Measurements from ENCODE around the gene NCL. TPM values are rescaled to one million over a fixed set of nuclear protein-coding genes. Genes with fewer than 3 reads are reported as not detected.
"Not testable (repeated sequence)": the region's sequence is repeated elsewhere in the genome, so short reads cannot be mapped to it uniquely, and the experiment has no call there.

NCL gene
- total RNA-seq, 2 experiments from 2014 or later: 1,690 to 1,756 TPM

GRCh38 chr2:231475965-231476364 lies 11.7 kb upstream of the NCL start:
- POLR2A ChIA-PET: no interaction called here
- CTCF ChIA-PET: interaction anchor here (1.3 kb wide), 1 partner anchor 56 kb away, joined by 3 read pairs; no protein-coding TSS in a partner anchor

- CTCF ChIA-PET: no interaction called here
- POLR2A ChIA-PET: no interaction called here
Measured at GRCh38 chr2:231472816-231473215, 8.5 kb upstream of the NCL start.

- ChIA-PET POLR2A (interaction anchor here (0.6 kb wide), 1 partner anchor 1241 kb away, joined by 4 read pairs; no protein-coding TSS in a partner anchor), CTCF (no interaction called here)
Measured at GRCh38 chr2:231470246-231470900, 6.1 kb upstream of the NCL start.

DNA sequence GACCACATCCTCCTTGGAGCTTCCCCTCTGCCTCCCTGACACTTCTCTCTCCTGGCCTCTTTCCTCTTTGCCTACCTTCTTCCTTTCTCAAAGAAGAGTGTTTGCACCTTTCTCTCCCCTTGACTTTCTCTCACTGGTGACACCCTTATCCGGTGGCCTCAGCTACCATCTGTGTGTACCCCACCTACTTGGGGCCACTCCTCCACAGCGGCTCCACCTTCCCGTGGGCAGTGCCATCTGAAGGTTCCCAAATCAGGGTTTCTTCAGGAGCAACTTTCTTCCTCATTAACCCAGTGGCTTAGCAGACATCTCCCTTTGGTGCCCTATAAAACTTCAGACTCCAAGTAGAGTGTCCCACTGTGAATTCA lies 5.3 kb upstream of the NCL start:
- CTCF ChIA-PET: interaction anchor here (6.7 kb wide), 1 partner anchor 13 kb away, joined by 42 read pairs; no protein-coding TSS in a partner anchor
- POLR2A ChIA-PET: interaction anchor here (0.6 kb wide), 1 partner anchor 1242 kb away, joined by 4 read pairs; no protein-coding TSS in a partner anchor

DNA sequence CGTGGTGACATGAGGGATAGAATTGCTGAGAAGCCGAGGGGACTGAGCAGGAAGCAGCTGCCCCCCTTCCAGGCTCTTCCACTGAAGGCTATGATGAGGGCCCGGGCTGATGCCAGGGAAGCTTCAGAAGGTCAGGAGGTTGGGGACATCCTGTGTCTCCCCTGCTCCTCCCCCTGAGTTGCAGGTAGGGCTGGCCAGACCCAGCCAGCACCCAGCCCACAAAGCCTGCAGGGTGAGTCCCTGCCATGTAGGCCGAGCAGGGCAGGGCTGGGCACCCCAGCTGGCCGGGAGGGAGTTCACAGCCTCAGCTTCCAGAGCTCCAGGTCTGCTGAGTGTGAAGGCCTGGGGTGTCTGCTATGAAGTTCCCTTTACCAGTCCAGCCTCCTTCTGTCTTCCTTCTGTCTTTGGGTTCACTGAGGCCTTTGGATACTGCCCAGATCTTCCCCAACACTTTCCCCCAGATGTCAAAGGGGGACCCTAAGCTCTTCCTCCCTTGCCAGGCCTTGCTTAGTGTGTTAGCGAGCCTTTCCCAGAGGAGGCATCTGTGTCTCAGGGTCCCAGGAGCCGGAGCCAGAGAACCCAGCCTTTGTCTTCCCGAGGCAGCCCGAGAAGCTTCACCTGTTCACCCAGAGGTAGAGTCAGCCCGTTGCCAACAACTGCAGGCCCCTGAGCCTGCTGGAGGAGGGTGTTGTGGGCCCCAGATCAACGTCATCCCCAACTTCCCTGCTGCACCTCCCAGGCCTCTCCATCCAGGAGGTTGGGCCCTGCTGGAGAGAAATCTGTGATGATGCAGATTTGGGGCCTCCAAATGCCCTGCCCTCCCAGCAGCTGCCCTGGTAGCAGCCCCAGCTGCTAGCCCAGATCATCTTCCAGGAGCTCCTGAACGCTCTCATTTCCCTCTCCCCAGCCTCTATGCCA lies 3.6 kb upstream of the NCL start:
- ChIA-PET CTCF (interaction anchor here (0.6 to 6.7 kb wide), 2 partner anchors 15 to 122 kb away, joined by 3 to 42 read pairs; no protein-coding TSS in a partner anchor), POLR2A (interaction anchor here (1.2 to 5.3 kb wide), 2 partner anchors 14 to 15 kb away, joined by 3 to 49 read pairs; no protein-coding TSS in a partner anchor)

DNA sequence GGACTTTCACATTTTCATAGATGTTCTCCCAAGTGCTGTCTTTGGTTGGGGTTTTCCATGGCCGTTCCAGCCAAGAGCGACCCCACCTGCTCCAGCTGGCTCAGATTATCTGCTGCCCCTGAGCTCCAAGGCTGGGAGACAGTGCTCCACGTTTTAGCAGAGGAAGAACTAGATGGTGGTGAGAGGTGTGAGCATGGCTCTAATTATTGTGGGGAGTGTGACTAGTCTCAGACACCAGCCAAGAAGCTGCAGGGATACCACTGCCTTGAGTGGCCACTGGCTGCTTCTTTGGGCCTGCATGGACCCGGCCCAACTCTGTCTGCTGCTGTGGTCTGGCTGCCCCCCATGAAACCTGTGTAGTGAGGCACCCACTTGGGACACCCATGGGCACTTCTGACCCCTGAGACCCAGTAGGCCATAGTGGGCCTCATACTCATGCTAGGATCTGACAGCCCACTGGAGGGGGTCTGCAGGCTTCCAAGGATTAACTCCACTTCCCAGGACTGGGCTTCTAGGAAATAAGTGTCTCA lies 2.8 kb upstream of the NCL start:
- ChIA-PET POLR2A (interaction anchor here (1.2 to 5.3 kb wide), 2 partner anchors 13 to 15 kb away, joined by 3 to 49 read pairs; no protein-coding TSS in a partner anchor), CTCF (interaction anchor here (1.0 to 6.7 kb wide), 4 partner anchors 13 to 134 kb away, joined by 3 to 42 read pairs (median 3); no protein-coding TSS in a partner anchor)

GRCh38 chr2:231464576-231465540 lies 574 bp upstream of the NCL start:
- POLR2A ChIA-PET: interaction anchor here (0.5 to 5.3 kb wide), 19 partner anchors 9 to 520 kb away, joined by 3 to 51 read pairs (median 5); partner anchors contain the start of genes NMUR1 and PTMA
- CTCF ChIA-PET: interaction anchor here (0.6 to 6.7 kb wide), 10 partner anchors 10 to 242 kb away, joined by 3 to 42 read pairs (median 4); no protein-coding TSS in a partner anchor

GRCh38 chr2:231462729-231463465 lies 1.4 kb downstream of the NCL start:
- ChIA-PET POLR2A (interaction anchor here (1.1 to 5.3 kb wide), 6 partner anchors 10 to 151 kb away, joined by 3 to 51 read pairs (median 20); no protein-coding TSS in a partner anchor), CTCF (interaction anchor here (1.1 to 6.7 kb wide), 4 partner anchors 11 to 151 kb away, joined by 3 to 42 read pairs (median 4); no protein-coding TSS in a partner anchor)

- POLR2A ChIA-PET: interaction anchor here (5.0 kb wide), 1 partner anchor 9 kb away, joined by 51 read pairs; no protein-coding TSS in a partner anchor
- CTCF ChIA-PET: interaction anchor here (1.1 kb wide), 1 partner anchor 140 kb away, joined by 3 read pairs; no protein-coding TSS in a partner anchor
Measured at GRCh38 chr2:231461516-231461971, 2.7 kb downstream of the NCL start.

GRCh38 chr2:231460841-231461240 lies 3.4 kb downstream of the NCL start:
- POLR2A ChIA-PET: not testable (repeated sequence)
- CTCF ChIA-PET: interaction anchor here (1.1 kb wide), 1 partner anchor 9 kb away, joined by 4 read pairs; no protein-coding TSS in a partner anchor

- POLR2A ChIA-PET: no interaction called here
- CTCF ChIA-PET: interaction anchor here (1.1 kb wide), 1 partner anchor 8 kb away, joined by 4 read pairs; no protein-coding TSS in a partner anchor
Measured at GRCh38 chr2:231460073-231460835, 4.0 kb downstream of the NCL start.

DNA sequence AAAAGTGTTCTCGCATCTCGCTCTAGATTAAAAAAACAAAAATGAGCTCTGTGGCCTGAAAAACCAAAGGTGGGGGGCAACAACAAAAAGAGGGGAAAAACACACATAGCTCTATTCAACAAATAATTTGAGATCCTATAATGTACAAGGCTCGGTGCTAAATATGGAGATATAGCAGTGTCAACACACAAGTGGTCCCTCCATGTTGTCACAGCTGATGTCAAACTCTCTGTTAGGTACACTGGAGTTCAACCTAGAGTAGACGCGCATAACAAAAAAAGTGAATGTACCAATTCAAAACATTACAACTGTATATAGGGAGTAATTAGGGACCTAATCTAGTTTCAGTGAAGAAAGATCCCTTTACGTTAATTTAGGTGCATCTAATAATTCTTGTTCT lies 5.9 kb downstream of the NCL start:
- ChIA-PET POLR2A (interaction anchor here (0.7 kb wide), 1 partner anchor 9 kb away, joined by 4 read pairs; no protein-coding TSS in a partner anchor), CTCF (interaction anchor here (3.2 kb wide), 1 partner anchor 25 kb away, joined by 11 read pairs; no protein-coding TSS in a partner anchor)

DNA sequence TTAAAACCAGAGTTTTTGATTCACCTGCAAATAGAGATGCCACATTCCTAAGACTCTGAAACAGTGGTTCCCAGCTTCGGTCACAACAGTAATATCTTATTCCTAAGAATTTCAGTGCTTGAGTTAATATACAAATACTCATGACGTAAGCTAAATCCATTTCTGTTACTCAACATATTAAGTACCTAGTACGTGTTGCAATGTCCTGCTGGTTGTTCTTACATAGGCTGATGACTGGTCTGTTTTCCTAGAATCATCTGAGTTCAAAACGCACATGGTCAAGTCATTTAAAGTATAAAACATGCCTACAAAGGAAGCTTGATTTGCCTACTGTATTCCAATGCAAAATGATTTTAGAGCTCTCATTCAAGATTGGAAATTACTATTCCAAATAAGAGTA lies 7.2 kb downstream of the NCL start:
- CTCF ChIA-PET: interaction anchor here (3.2 kb wide), 1 partner anchor 26 kb away, joined by 11 read pairs; no protein-coding TSS in a partner anchor
- POLR2A ChIA-PET: interaction anchor here (0.6 kb wide), 1 partner anchor 97 kb away, joined by 5 read pairs; no protein-coding TSS in a partner anchor

DNA sequence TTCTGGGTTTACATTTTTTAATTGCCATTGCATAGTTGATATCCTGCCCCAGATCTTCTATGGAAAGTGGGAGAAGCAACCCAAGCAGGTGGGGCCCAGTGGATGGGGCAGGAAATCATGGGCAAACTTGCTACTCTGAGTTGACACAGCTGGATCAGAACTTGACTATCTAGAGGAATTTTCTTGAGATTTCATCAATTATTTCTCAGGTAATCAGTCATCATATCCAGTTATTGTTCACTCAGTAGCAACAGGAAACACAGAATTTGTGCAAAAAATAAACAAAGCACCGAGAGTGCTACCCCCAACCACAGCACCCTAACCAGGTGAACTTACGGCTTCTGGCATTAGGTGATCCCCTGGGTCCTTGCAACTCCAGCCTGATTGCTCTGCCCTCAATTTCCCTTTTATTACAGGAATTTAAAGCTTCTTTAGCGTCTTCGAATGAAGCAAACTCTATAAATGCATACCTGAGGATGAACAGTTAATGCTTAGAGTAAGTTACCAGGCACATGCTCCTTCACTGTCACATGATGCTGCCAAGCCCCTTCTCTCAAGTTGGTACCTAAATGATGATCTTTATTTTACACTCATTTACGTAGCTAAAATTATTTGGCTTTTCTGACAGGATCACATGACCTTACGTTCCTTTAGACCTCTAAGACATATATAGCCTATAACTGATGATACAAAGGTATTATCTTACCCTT lies 7.8 kb downstream of the NCL start:
- CTCF ChIA-PET: interaction anchor here (3.2 kb wide), 1 partner anchor 26 kb away, joined by 11 read pairs; no protein-coding TSS in a partner anchor
- POLR2A ChIA-PET: interaction anchor here (0.6 to 1.5 kb wide), 2 partner anchors 8 to 97 kb away, joined by 5 to 6 read pairs; partner anchors contain the start of gene NCL

DNA sequence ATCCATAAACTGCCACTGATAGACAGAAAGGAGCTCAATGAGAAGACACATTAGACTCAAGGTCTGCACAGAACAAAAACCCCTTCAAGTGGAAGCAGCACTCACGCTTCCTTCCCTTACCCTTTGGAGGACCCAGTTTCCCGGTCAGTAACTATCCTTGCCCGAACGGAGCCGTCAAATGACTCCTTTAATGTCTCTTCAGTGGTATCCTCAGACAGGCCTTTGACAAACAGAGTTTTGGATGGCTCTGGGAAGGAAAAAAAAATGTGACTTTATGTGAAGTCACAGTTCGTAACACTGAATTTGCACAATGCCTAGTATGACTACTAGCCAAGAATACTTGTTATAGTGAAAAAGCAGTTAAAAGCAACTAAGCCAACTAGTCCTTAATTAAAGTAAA lies 8.4 kb downstream of the NCL start:
- CTCF ChIA-PET: interaction anchor here (3.2 kb wide), 1 partner anchor 27 kb away, joined by 11 read pairs; no protein-coding TSS in a partner anchor
- POLR2A ChIA-PET: interaction anchor here (1.5 kb wide), 1 partner anchor 8 kb away, joined by 6 read pairs; the partner anchor contains the start of gene NCL
